Immature natural killer cell (primary cell): ENCODE measurements around the gene DERA. TPM values are rescaled to one million over a fixed set of nuclear protein-coding genes. Genes with fewer than 3 reads are reported as not detected.
"Not testable (repeated sequence)": the region's sequence is repeated elsewhere in the genome, so short reads cannot be mapped to it uniquely, and the experiment has no call there.

Experiments used
- DNase-seq, 3 donors: peaks; one replicate each; pipeline ENCODE4 v3.0.0; 2022; ENCODE audit warnings: mixed read lengths in 1 of 3
- H3K27ac Mint-ChIP-seq, 6 donors: one replicate each; pipeline ENCODE4 v1.8.0; 2020; ENCODE audit warnings: mixed read lengths in 6 of 6, mild to moderate bottlenecking in 5 of 6, inconsistent platforms in 4 of 6, moderate library complexity in 3 of 6
- H3K27me3 Mint-ChIP-seq, 3 donors: one replicate each; pipeline ENCODE4 v1.8.0; 2020 to 2021; ENCODE audit warnings: low read depth in 3 of 3, mild to moderate bottlenecking in 3 of 3, mixed read lengths in 3 of 3, moderate library complexity in 3 of 3, inconsistent platforms in 1 of 3
- H3K36me3 Mint-ChIP-seq, 3 donors: one replicate each; pipeline ENCODE4 v1.8.0; 2020; ENCODE audit warnings: mixed read lengths in 3 of 3, inconsistent platforms in 2 of 3, mild to moderate bottlenecking in 2 of 3
- H3K4me1 Mint-ChIP-seq, 2 donors: one replicate each; pipeline ENCODE4 v1.8.0; 2020; ENCODE audit warnings: inconsistent platforms in 2 of 2, mild to moderate bottlenecking in 2 of 2, mixed read lengths in 2 of 2, moderate library complexity in 1 of 2
- H3K4me3 Mint-ChIP-seq, 5 donors: one replicate each; pipeline ENCODE4 v1.8.0; 2020; ENCODE audit warnings: mild to moderate bottlenecking in 5 of 5, mixed read lengths in 5 of 5, inconsistent platforms in 3 of 5, moderate library complexity in 3 of 5
- H3K9me3 Mint-ChIP-seq, 6 donors: one replicate each; pipeline ENCODE4 v1.8.0; 2020; ENCODE audit warnings: mild to moderate bottlenecking in 6 of 6, mixed read lengths in 6 of 6, inconsistent platforms in 4 of 6, moderate library complexity in 3 of 6
- polyA plus RNA-seq, 3 donors: library from polyadenylated mRNA; unstranded; fragments of 300-500 nt; fragmentation: Illumina TruSeq; gene quantifications; one replicate each; pipeline ENCODE4 v1.2.3, GENCODE V29; 2021

Gene DERA
- polyA plus RNA-seq, 3 donors from 2014 or later, result 47.2 to 74.6 (median 62.1) TPM

GRCh38 chr12:16048511-16048910, 137.4 kb downstream of the DERA start:
- Mint-ChIP-seq H3K27me3 (peaks cover 0 to 4% (median 2%) of the 10 kb centered on the region in 3 donors), H3K4me3 (no peak overlapping the region), H3K36me3 (peaks cover 6 to 22% (median 10%) of the 10 kb centered on the region in 3 donors), H3K9me3 (peaks cover 7 to 55% (median 27%) of the 10 kb centered on the region in 6 donors), H3K27ac (no peak overlapping the region), H3K4me1 (no peaks in the 10 kb centered on the region)
- no peak for DNase-seq

GRCh38 chr12:16056910-16057309, 145.8 kb downstream of the DERA start:
- Mint-ChIP-seq H3K4me3 (no peak overlapping the region), H3K4me1 (no peaks in the 10 kb centered on the region)

GRCh38 chr12:16057351-16057751, 146.2 kb downstream of the DERA start:
- H3K9me3 Mint-ChIP-seq, result peaks cover 3 to 45% (median 25%) of the 10 kb centered on the region in 6 donors
- not testable (repeated sequence) for H3K4me3 Mint-ChIP-seq, H3K36me3 Mint-ChIP-seq, DNase-seq, H3K4me1 Mint-ChIP-seq, H3K27ac Mint-ChIP-seq, H3K27me3 Mint-ChIP-seq

More at GRCh38 chr12:16056910-16057309, 145.8 kb downstream of the DERA start:
- no peak for DNase-seq
- Mint-ChIP-seq H3K36me3 (peaks cover 0 to 3% (median 3%) of the 10 kb centered on the region in 3 donors), H3K9me3 (peaks cover 3 to 47% (median 26%) of the 10 kb centered on the region in 6 donors), H3K27ac (no peak overlapping the region), H3K27me3 (peaks cover 0 to 2% (median 2%) of the 10 kb centered on the region in 3 donors)

GRCh38 chr12:16062611-16063010, 151.5 kb downstream of the DERA start:
- Mint-ChIP-seq H3K27ac (no peak overlapping the region), H3K27me3 (peaks cover 0 to 3% (median 0%) of the 10 kb centered on the region in 3 donors), H3K36me3 (no peaks in the 10 kb centered on the region), H3K4me3 (no peak overlapping the region), H3K9me3 (peaks cover 0 to 2% (median 0%) of the 10 kb centered on the region in 6 donors), H3K4me1 (no peaks in the 10 kb centered on the region)
- DNase-seq, result no peak

- H3K36me3 Mint-ChIP-seq, result no peaks in the 10 kb centered on the region
- no peaks in the 10 kb centered on the region for H3K4me1 Mint-ChIP-seq
- no peak for DNase-seq
- peaks cover 0 to 2% (median 0%) of the 10 kb centered on the region in 6 donors for H3K9me3 Mint-ChIP-seq
- no peak overlapping the region for H3K4me3 Mint-ChIP-seq
- no peak overlapping the region for H3K27ac Mint-ChIP-seq
- peaks cover 0 to 3% (median 0%) of the 10 kb centered on the region in 3 donors for H3K27me3 Mint-ChIP-seq
Observed at GRCh38 chr12:16063726-16064125, 152.6 kb downstream of the DERA start.

GRCh38 chr12:16070113-16070512, 159.0 kb downstream of the DERA start:
- Mint-ChIP-seq H3K27me3 (peaks cover 0 to 3% (median 0%) of the 10 kb centered on the region in 3 donors), H3K27ac (no peak overlapping the region), H3K4me3 (no peak overlapping the region), H3K36me3 (no peaks in the 10 kb centered on the region), H3K9me3 (peaks cover 0 to 4% (median 0%) of the 10 kb centered on the region in 6 donors), H3K4me1 (no peaks in the 10 kb centered on the region)
- DNase-seq, result no peak

- no peak overlapping the region for H3K4me3 Mint-ChIP-seq
- DNase-seq, result no peak
- peaks cover 0 to 4% (median 0%) of the 10 kb centered on the region in 6 donors for H3K9me3 Mint-ChIP-seq
- no peak overlapping the region for H3K27ac Mint-ChIP-seq
- H3K27me3 Mint-ChIP-seq, result peaks cover 0 to 2% (median 0%) of the 10 kb centered on the region in 3 donors
- H3K4me1 Mint-ChIP-seq, result no peaks in the 10 kb centered on the region
- no peaks in the 10 kb centered on the region for H3K36me3 Mint-ChIP-seq
Observed at GRCh38 chr12:16072678-16073077, 161.5 kb downstream of the DERA start.

- H3K36me3 Mint-ChIP-seq, result no peaks in the 10 kb centered on the region
- H3K9me3 Mint-ChIP-seq, result peaks cover 0 to 4% (median 0%) of the 10 kb centered on the region in 6 donors
- H3K27ac Mint-ChIP-seq, result no peak overlapping the region
- DNase-seq, result no peak
- no peak overlapping the region for H3K4me3 Mint-ChIP-seq
- H3K27me3 Mint-ChIP-seq, result peaks cover 0 to 2% (median 0%) of the 10 kb centered on the region in 3 donors
- H3K4me1 Mint-ChIP-seq, result no peaks in the 10 kb centered on the region
Observed at GRCh38 chr12:16074894-16075293, 163.8 kb downstream of the DERA start.

- Mint-ChIP-seq H3K27ac (no peak overlapping the region), H3K27me3 (no peaks in the 10 kb centered on the region), H3K4me1 (no peaks in the 10 kb centered on the region), H3K9me3 (peaks cover 0 to 2% (median 0%) of the 10 kb centered on the region in 6 donors), H3K36me3 (no peaks in the 10 kb centered on the region), H3K4me3 (no peak overlapping the region)
- DNase-seq, result no peak
Observed at GRCh38 chr12:16075887-16076286, 164.8 kb downstream of the DERA start.

GRCh38 chr12:16076557-16076956, 165.4 kb downstream of the DERA start:
- Mint-ChIP-seq H3K4me3 (no peak overlapping the region), H3K36me3 (no peaks in the 10 kb centered on the region), H3K4me1 (no peaks in the 10 kb centered on the region)

GRCh38 chr12:16076970-16077522, 165.9 kb downstream of the DERA start:
- H3K4me3 Mint-ChIP-seq, result no peak overlapping the region
- no peak overlapping the region for H3K27ac Mint-ChIP-seq
- no peaks in the 10 kb centered on the region for H3K36me3 Mint-ChIP-seq
- H3K4me1 Mint-ChIP-seq, result no peaks in the 10 kb centered on the region
- peaks cover 0 to 5% (median 0%) of the 10 kb centered on the region in 6 donors for H3K9me3 Mint-ChIP-seq
- no peak for DNase-seq
- H3K27me3 Mint-ChIP-seq, result no peaks in the 10 kb centered on the region

More at GRCh38 chr12:16076557-16076956, 165.4 kb downstream of the DERA start:
- no peaks in the 10 kb centered on the region for H3K27me3 Mint-ChIP-seq
- H3K9me3 Mint-ChIP-seq, result peaks cover 0 to 2% (median 0%) of the 10 kb centered on the region in 6 donors
- no peak for DNase-seq
- no peak overlapping the region for H3K27ac Mint-ChIP-seq

GRCh38 chr12:16086462-16086861, 175.3 kb downstream of the DERA start:
- Mint-ChIP-seq H3K4me3 (no peak overlapping the region), H3K4me1 (no peaks in the 10 kb centered on the region), H3K27ac (no peak overlapping the region), H3K9me3 (peaks cover 0 to 5% (median 3%) of the 10 kb centered on the region in 6 donors), H3K36me3 (no peaks in the 10 kb centered on the region), H3K27me3 (peaks cover 0 to 2% (median 0%) of the 10 kb centered on the region in 3 donors)
- no peak for DNase-seq

- H3K27me3 Mint-ChIP-seq, result peaks cover 0 to 2% (median 0%) of the 10 kb centered on the region in 3 donors
- H3K4me1 Mint-ChIP-seq, result no peaks in the 10 kb centered on the region
- no peaks in the 10 kb centered on the region for H3K36me3 Mint-ChIP-seq
- H3K27ac Mint-ChIP-seq, result no peak overlapping the region
- H3K4me3 Mint-ChIP-seq, result no peak overlapping the region
- H3K9me3 Mint-ChIP-seq, result peaks cover 0 to 5% (median 2%) of the 10 kb centered on the region in 6 donors
- no peak for DNase-seq
Observed at GRCh38 chr12:16086942-16087341, 175.8 kb downstream of the DERA start.
